Stimulated activated CD8-positive, alpha-beta memory T cell treated with anti-CD3 and anti-CD28 coated beads, Interleukin-2, amount 100 ng/mL, for 48 hours (primary cell): Measurements from ENCODE around the gene P4HTM.

ENCODE experiments used
- DNase-seq, 2 donors: peaks; one replicate each; pipeline ENCODE4 v3.0.0-alpha.2; 2020; ENCODE audit warnings: low read depth in 2 of 2

The P4HTM gene

DNA sequence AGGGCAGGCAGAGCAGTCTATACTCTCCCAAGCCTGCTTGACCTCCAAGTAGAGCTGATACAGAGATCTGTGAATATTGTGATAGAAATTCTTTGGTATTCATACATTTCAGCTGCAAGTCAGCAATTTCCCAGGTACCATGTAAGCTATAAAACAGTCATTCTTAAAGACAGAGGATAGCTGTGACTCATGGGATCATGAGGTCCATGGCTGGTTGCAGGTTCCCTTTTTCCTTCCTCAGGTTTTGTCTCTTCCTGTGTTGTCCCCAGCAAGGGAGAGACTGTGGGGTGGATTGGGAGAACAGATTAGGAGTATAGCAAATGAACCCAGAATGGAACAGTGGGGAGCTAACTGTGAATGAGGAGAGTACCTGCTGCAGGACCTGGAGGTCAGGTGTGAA lies 5.4 kb upstream of the P4HTM start:
- DNase-seq = no peak

GRCh38 chr3:48985831-48986376 lies 4.1 kb upstream of the P4HTM start:
- DNase-seq = no peak

DNA sequence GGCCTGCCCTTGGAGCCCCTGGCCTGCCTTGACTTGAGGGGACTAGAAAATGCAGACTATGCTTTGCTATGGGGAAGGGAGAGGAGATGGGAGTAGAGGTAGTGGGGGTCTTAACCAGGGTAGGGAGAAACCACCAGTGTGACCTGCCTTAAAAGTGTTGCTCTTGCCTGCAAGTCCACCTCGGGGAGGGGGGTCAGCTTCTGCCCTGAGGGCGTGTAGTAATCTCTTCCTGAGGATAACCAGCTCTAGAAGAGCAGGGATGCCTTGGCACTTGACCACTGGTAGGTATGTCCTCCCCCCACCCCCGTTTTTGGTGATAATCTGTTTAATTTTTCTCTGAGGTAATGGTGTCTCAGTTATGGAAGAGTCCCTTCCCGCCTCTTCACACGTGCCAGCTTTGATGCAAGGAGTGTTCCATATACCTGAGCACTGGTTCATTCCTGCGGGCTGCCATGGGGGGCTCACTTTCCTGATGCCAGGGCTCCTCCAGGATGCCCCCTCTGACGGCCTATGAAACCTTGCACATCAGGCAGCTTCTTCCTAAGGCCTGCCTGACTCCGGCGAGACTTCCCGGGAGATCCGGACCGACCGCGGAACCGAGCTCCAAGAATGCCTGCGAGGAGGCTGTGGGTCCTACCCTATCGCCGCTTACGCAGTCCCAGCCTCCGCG lies 780 bp upstream of the P4HTM start:
- no peak for DNase-seq

DNA sequence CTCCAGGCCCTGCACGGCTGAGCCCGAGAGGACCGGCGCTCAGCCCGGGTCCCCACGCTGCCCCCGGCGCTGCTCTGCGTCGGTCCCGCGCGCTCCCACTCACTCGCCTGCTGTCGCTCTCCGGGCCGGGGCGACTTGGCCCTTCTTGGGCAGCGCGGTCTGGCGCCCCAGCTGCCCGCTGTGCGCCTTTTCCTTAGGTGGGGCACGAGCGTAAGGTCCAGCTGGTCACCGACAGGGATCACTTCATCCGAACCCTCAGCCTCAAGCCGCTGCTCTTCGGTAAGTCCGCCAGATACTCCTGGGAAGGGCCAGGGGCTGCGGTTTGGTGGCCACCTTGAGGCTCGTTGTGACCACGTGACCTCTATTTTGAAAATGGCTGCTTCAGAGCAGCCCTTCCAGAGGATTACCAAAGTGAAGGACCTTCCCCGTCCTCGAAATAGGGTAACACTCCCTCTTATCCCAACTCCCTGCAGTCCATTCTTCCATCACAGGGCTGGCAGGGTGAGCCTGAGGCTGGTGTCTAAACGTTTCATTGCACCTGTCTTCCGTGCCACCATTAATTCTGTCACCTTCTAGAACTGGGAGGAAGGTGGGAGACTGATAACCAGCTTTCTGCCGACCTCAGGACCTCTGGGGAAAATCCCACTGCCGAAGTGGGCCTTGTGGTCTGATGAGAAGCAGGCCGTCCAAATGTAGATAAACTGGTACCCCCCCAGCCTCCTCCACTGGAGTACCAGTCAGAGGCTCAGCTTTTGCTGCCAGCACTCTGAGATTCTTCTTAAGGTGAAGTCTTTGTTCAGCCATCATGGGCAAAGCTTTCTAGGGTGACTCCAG lies 812 bp downstream of the P4HTM start:
- no peak for DNase-seq

DNA sequence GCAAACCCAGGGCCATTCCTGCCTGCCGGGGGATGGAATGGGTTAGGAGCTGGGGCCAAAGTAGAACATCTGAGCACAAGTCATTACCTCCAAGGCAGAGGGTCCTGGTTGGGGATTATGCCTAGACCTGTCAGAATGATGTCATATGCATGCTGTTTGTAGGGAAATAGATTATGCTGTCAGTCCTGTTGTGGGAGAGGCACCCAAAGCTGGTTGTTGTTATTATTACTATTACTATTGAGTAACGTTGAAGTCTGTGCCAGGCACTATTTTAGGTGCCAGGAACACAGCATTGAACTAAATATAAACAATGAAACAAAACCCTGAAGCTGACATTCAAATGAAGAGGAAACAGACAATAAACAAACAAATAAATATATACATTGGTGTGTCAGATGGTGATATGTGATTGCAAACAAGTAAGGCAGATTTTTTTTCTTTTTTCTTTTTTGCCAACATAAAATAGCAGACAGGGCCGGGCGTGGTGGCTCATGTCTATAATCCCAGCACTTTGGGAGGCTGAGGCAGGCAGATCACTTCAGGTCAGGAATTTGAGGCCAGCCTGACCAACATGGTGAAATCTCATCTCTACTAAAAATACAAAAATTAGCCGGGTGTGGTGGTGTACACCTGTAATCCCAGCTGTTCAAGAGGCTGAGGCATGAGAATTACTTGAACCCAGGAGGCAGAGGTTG lies 2.0 kb downstream of the P4HTM start:
- DNase-seq = no peak

DNA sequence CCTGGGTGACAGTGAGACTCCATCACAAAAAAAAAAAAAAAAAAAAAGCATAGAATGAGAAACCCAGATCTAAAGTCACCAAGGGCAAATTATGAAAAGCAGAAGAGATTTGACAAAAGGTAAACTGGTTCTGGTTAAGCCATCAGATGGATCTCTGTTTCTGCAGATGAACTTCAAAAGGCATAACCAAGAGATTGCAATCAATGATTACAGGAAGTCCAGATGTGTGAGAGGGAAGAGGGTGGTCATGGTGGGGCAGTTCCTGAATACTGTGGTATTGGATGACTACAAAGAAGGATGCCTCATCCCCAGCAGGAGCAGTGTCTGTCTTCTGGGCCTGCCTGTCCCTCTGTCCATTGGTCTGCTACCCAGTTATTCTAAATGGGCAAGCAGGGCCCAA lies 3.8 kb downstream of the P4HTM start:
- no peak for DNase-seq

GRCh38 chr3:48996640-48997039 lies 6.6 kb downstream of the P4HTM start:
- DNase-seq = no peak

GRCh38 chr3:48997102-48997635 lies 7.1 kb downstream of the P4HTM start:
- DNase-seq = no peak

DNA sequence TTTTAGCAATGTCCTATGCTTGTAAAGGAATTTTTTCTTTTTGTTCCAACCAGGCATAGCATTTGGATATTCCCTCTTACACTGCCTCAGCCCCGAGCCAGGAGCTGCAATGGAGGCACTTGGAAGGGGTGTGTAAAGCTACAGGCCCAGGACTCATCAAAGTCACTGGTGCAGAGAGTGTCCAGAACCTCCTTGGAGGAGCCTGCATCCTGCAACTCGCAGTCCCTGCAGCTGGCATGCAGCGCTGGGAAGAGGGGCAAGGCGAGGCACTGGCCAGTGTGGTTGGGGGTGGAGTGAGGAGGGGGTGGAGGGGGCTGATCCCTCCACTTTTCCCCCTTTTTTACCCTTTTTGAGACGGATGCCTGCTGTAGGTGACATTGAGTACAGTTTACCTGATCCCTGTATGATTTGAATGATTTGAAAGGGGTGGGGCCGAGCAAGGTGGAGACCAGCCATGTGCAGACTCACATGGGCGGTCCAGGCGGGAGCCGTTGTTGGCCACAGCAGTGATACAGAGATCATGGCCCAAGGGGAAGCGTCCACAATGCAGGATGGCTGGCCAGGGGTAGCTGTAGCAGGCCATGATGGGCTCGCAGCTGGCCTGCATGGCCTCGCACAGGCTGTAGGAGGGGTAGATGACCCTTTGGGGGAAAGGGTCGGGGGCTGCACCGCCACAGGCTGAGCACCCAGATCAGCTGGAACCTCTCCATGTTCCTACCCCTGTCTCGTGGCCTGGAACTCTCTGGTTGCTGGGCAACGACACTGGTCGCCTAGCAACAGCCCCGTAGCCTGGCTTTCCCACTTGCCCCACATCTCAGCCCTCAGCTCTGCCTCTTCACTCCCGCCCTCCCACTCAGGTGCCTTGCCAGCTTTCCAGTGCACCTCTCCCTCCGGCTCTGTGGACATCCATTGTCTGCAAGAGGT lies 7.9 kb downstream of the P4HTM start:
- no peak for DNase-seq

DNA sequence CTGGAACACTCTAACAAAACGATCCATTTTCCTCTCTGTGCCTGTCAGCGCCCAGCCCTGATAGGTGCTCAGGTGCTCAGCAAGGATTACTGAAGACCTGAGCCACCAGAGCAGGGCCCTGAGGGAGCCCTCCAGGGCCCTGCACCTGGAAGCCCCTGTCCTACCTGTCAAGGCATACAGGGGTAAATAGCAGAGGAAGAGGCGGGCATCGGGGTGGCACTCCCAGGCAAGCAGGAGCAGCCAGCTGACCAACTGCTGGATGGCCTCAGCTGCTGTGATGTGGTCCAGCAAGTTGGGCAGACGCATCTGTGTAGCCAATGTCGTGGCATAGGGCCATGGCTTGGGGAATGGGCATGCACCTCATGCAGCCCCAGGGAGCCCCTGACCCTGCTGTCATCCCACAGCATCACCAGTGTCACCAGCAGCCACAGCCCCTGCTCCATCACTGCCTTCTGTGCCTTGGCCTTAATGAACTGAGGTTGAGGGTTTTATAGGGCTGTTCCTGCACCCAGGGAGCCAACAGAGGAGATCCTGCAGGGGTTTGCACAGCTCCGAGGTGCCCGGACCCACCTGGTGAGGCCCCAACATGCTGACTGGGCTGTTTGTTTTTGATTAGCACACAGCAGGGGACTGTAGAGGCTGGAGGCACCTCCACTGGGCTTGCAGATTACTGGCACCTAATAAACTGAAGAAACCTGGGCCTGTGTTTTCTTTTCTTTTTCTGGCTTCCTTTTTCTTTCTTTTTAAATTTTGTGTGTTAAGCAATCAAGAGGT lies 9.2 kb downstream of the P4HTM start:
- DNase-seq = no peak

DNA sequence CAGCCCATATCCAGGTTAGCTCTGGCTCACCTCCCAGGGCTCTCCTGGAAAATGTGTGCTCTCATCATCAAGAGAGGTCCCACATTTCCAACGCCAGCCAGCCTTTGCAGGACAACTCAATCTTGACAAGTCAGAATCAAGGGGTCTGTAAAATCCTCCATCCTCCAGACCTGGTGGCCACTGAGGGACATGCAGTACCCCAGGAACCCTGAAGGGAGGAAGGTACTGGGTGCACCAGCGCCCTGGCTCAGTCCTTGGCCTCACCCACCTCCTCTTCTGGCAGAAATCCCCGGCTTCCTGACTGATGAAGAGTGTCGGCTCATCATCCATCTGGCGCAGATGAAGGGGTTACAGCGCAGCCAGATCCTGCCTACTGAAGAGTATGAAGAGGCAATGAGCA lies 11.1 kb downstream of the P4HTM start:
- DNase-seq = no peak

DNA sequence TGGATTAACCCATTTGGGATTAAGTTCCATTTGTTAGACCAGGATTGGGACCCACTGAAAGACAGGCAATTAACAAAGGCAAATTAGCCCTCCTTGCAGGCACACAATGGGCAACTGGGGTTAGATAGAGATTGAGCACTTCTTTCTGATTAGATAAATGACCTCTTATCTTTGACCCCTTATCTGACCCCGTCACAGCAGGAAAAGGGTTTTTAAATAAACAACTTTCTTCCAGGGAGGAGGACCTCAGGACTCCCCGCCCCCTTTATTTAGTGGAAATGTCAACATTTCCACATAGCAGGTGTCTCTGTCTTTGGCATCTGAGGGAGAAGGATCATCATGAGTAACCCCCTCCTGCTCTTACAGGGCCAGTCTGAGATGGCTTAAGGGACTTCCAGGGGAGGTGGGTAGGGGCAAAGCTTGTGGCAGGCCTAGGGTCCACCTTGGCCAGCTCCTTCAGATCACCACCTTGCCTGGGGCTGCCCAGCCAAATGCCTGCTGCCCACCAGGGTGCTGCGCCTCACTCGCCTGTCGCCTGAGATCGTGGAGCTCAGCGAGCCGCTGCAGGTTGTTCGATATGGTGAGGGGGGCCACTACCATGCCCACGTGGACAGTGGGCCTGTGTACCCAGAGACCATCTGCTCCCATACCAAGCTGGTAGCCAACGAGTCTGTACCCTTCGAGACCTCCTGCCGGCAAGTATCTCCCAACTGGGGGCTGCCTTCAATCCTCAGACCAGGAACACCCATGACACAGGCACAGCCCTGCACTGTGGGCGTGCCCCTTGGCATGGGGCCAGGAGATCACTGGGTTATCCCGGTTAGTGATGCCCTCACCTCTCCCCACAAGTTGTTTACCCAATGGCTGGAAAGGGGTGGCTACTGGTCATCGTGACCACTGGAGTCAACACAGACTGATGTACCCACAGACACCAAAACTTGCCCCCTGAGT lies 14.6 kb downstream of the P4HTM start:
- no peak for DNase-seq

DNA sequence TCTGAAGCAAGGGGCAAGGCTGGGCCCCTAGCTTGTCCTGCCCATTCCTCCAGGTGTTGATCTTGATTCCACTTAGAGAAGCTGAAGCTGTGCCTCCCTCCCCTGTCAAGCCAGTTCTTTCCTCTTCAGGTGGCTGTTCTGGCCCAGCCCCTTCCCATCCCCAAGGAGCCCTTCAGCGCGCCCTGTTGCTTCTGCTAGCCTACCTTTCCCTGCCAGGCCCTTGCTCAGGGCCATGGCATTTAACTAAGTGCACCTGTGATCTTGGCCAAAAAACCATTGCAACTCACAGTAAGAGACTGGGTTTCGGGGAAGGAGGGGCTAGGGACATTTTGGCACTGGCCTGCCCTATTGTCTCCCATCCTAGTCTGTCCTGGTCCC lies 15.3 kb downstream of the P4HTM start:
- no peak for DNase-seq

- DNase-seq = no peak
Observed at GRCh38 chr3:49005998-49006397, 16.0 kb downstream of the P4HTM start.

GRCh38 chr3:49006408-49007067 lies 16.5 kb downstream of the P4HTM start:
- no peak for DNase-seq

DNA sequence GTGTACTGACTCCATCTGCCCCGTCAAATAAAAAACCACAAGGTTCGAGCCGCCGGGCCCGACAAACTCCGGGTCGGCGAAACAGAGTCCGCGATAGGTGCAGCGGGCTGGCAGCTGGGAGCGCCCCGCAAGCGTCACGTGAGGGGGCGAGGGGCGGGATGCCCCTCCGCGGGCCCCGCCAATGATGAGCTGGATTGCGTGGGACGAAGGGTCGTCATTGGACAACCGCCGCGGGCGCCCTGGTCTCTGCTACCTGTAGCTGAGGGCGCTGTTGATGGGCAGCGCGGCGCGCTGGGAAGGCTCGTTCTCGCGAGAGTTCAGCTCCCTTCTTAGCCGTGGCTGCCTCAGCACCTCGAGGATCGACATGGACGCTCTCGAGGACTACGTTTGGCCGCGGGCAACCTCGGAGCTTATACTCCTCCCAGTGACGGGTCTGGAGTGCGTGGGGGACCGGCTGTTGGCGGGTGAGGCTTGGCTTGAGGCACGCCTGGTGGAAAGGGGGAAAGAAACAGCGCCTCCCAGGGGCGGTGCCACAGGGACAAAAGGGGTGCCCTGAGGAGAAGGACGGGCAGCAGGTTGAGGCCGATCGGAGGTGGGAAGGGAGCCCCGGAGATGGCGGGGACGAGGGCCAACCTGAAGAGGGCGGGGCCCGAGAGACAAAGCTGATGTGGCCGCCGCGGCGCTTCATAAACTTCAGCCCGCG lies 17.2 kb downstream of the P4HTM start, which contains the start of gene WDR6:
Gene WDR6 (plus strand): TSS at position 324 of the 703 bp plus-strand sequence. CDS start 41 bp downstream, at position 365.
- DNase-seq = peak; percentile 94 to 96

GRCh38 chr3:49007771-49008528 lies 17.9 kb downstream of the P4HTM start:
- DNase-seq = peak; percentile 86
